Ovary (tissue), 9 donors: ENCODE results near the gene CLEC16A. TPM values are rescaled to one million over a fixed set of nuclear protein-coding genes. Genes with fewer than 3 reads are reported as not detected.

Experiments used
- DNase-seq, 5 donors: peaks; one replicate each; pipeline ENCODE4 v3.0.0-alpha.2; 2019 to 2020
- H3K27ac ChIP-seq, 2 donors: fragments of 200-600 bp; one replicate each; pipeline versions ENCODE4 v1.5.1 to v1.8.0; 2019 to 2022
- H3K27me3 ChIP-seq: fragments of 200-600 bp; one replicate; pipeline ENCODE4 v1.8.0; 2022
- H3K36me3 ChIP-seq: fragments of 200-600 bp; sonication (generic); one replicate; pipeline ENCODE4 v1.5.1; 2019
- H3K4me1 ChIP-seq: one replicate; pipeline ENCODE4 v1.8.1; 2013; ENCODE audit warnings: mild to moderate bottlenecking, moderate library complexity; ENCODE audit not compliant: insufficient read depth
- H3K4me3 ChIP-seq: fragments of 200-600 bp; sonication (generic); one replicate; pipeline ENCODE4 v1.5.1; 2017
- H3K9me3 ChIP-seq, 2 donors: fragments of 200-600 bp in 1 of 2; sonication (generic) in 1 of 2; one replicate each; pipeline versions ENCODE4 v1.5.1 to v1.8.1; 2013 to 2019; ENCODE audit warnings: mild to moderate bottlenecking in 1 of 2, moderate library complexity in 1 of 2
- EP300 ChIP-seq: sonication (generic); formaldehyde crosslinking; IDR thresholded peaks from one replicate; pipeline ENCODE4 v1.6.1; 2017; ENCODE audit warnings: antibody characterized with exemption
- POLR2A ChIP-seq: fragments of 450-650 bp; IDR thresholded peaks from one replicate; pipeline ENCODE4 v1.6.1; 2017; ENCODE audit warnings: antibody characterized with exemption, mild to moderate bottlenecking, moderate library complexity
- WGBS, 3 donors: extraction: QIAGEN DNeasy Blood & Tissue Kit in 1 of 3; methylation state at CpG; one replicate each; pipeline versions ENCODE4 v1.1.5 to v1.1.7; 2013 to 2017; 5-methylcytosine and 5-hydroxymethylcytosine counted together
- intact Hi-C, 4 donors: fragments of 100-400 bp; cut with DNase I; formaldehyde crosslinking; loops; one replicate each; pipeline versions ENCODE4 v1.11.0 to v1.15.1; 2022 to 2023
- polyA plus RNA-seq, 2 donors: library from polyadenylated mRNA; stranded (reverse); fragments of 200-250 nt in 1 of 2; fragments of 350-450 nt in 1 of 2; fragmentation: Illumina TruSeq in 1 of 2; extraction: RNeasy Lipid Tissue Mini Kit (QIAGEN cat#74804) in 1 of 2; gene quantifications; one replicate each; pipeline ENCODE4 v1.2.3, GENCODE V29; 2013 to 2014
- total RNA-seq, 7 donors: library from RNA; depleted of rRNA in 2 of 7; stranded (reverse); fragments of >200 nt in 2 of 7; fragmentation: NEBNext Ultra II Directional in 3 of 7; extraction: Animal tissue kit (Norgen Biotek cat#: 25700) in 3 of 7; gene quantifications; one replicate each; pipeline versions ENCODE4 v1.1.0 to v1.2.4, GENCODE V29; 2016 to 2023
- TF ChIP-seq, protein P1 (sequence below), 3 donors: fragments of 450-650 bp in 2 of 3; fragments of 200-600 bp in 1 of 3; IDR thresholded peaks; one replicate each; pipeline versions ENCODE4 v1.5.1 to v1.8.0; 2016 to 2022; ENCODE audit warnings: antibody characterized with exemption in 3 of 3, mild to moderate bottlenecking in 1 of 3
- donor health status: DM: no; HTN: no; CAD: no; lungs with moderate emphysema.
- donor health status: DM: no; HTN: no; CAD: no.
- donor health status: Bipolar disorder and iron deficiency.
- donor health status: DM: yes; HTN: yes; CAD: no.
- donor health status: DM: no; HTN: no; CAD: no.
- donor health status: DM: yes; HTN: yes; CAD: no.

Gene CLEC16A
- total and polyA plus RNA-seq, 9 donors: 6.4 to 28.1 (median 16.5) TPM

DNA sequence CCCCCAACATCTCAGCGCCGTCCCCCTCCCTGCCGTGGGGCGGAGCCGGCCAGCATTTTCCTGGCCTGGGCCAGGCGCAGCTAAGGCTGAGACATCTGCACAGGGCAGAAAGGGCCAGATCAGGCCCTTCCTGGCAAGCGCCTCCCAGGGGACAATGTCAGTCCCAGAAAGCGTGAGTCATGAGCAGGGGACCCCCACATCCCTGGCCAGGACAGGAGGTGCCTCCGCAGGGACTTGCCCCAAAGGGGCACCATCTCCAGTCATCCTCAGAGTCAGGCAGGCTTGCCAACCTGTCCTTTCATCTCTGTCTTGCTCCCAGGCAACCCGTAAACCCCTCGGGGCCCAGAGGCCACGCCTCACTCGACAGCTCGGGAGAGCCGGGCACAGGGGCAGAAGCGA is 268.4 kb downstream of the CLEC16A start:
- intact Hi-C loops: no loop called here
- no peak for DNase-seq
- H3K27me3 ChIP-seq: no peaks in the 10 kb centered on the region
- H3K36me3 ChIP-seq: no peaks in the 10 kb centered on the region
- H3K9me3 ChIP-seq: no peaks in the 10 kb centered on the region
- peaks cover 3% of the 10 kb centered on the region for H3K4me1 ChIP-seq
- no peak for TF ChIP-seq EP300
- TF ChIP-seq POLR2A: no peak
- TF ChIP-seq, protein P1, sequence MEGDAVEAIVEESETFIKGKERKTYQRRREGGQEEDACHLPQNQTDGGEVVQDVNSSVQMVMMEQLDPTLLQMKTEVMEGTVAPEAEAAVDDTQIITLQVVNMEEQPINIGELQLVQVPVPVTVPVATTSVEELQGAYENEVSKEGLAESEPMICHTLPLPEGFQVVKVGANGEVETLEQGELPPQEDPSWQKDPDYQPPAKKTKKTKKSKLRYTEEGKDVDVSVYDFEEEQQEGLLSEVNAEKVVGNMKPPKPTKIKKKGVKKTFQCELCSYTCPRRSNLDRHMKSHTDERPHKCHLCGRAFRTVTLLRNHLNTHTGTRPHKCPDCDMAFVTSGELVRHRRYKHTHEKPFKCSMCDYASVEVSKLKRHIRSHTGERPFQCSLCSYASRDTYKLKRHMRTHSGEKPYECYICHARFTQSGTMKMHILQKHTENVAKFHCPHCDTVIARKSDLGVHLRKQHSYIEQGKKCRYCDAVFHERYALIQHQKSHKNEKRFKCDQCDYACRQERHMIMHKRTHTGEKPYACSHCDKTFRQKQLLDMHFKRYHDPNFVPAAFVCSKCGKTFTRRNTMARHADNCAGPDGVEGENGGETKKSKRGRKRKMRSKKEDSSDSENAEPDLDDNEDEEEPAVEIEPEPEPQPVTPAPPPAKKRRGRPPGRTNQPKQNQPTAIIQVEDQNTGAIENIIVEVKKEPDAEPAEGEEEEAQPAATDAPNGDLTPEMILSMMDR (IDR thresholded peaks at IDR 0.05): no peak
- H3K27ac ChIP-seq: no peak overlapping the region
- H3K4me3 ChIP-seq: no peak overlapping the region
- whole genome bisulfite sequencing, 3 donors: 84 to 89% (median 85%) methylated on average over 15 to 16 of the region's 16 CpGs

- Histone ChIP-seq H3K27ac (no peak overlapping the region), H3K27me3 (no peaks in the 10 kb centered on the region), H3K4me1 (peaks cover 3% of the 10 kb centered on the region), H3K4me3 (no peak overlapping the region), H3K36me3 (no peaks in the 10 kb centered on the region), H3K9me3 (no peaks in the 10 kb centered on the region)
- 96 to 100% (median 97%) methylated on average over 5 of the region's 5 CpGs for WGBS, 3 donors
- no peak for DNase-seq
- intact Hi-C loops: no loop called here
- TF ChIP-seq EP300: no peak
- no peak for TF ChIP-seq POLR2A
- TF ChIP-seq, protein P1 (IDR thresholded peaks at IDR 0.05): no peak
These were observed 269.0 kb downstream of the CLEC16A start for GRCh38 chr16:11213373-11213772.

- WGBS, 3 donors: 89 to 93% (median 91%) methylated on average over 7 of the region's 7 CpGs
- Histone ChIP-seq H3K27ac (no peak overlapping the region), H3K36me3 (no peaks in the 10 kb centered on the region), H3K27me3 (no peaks in the 10 kb centered on the region), H3K4me1 (peaks cover 3% of the 10 kb centered on the region), H3K9me3 (no peaks in the 10 kb centered on the region), H3K4me3 (no peak overlapping the region)
- TF ChIP-seq EP300 (no peak), POLR2A (no peak)
- TF ChIP-seq, protein P1 (IDR thresholded peaks at IDR 0.05): no peak
- DNase-seq: no peak
- intact Hi-C loops: no loop called here
These were observed 269.4 kb downstream of the CLEC16A start for GRCh38 chr16:11213799-11214198.

DNA sequence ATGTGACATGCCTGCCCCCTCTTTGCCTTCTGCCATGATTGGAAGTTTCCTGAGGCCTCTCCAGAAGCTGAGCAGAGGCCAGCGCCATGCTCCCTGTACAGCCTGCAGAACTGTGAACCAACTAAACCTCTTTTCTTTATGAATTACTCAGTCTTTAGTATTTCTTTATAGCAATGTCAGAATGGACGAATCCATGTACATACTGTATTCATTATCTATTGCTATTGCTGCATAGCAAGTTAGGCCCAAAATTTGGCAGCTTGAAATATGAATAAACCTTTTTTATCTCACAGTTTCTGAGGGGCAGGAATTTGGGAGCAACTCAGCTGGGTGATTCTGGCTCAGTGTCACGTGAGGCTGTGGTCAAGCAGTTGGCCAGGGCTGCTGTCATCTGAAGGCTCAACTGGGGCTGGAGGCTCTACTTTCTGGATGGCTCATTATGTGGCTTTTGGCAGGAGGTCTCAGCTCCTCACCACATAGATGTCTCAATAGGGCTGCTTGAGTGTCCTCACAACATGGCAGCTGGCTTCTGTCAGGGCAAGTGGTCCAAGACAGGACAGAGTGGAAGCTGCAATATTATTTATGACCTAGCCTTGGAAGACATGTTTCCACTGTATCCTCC is 271.7 kb downstream of the CLEC16A start:
- 86 to 91% (median 90%) methylated on average over 3 of the region's 3 CpGs for WGBS, 3 donors
- peaks cover 12% of the 10 kb centered on the region for H3K4me1 ChIP-seq
- intact Hi-C loops: no loop called here
- no peak overlapping the region for H3K27ac ChIP-seq
- DNase-seq: no peak
- TF ChIP-seq, protein P1 (IDR thresholded peaks at IDR 0.05): no peak
- TF ChIP-seq EP300: no peak
- TF ChIP-seq POLR2A: no peak
- H3K4me3 ChIP-seq: no peak overlapping the region
- H3K36me3 ChIP-seq: no peaks in the 10 kb centered on the region
- no peaks in the 10 kb centered on the region for H3K27me3 ChIP-seq
- H3K9me3 ChIP-seq: no peaks in the 10 kb centered on the region
